GM12892 (cell line): ENCODE results near the gene WDFY4.

Experiments
- POLR2A ChIP-seq: IDR thresholded peaks from 2 replicates; pipeline ENCODE4 v1.6.1; 2011; ENCODE audit warnings: low read depth, low read length, control low read depth
- POLR2AphosphoS5 ChIP-seq: IDR thresholded peaks from 2 replicates; pipeline ENCODE4 v1.6.1; 2011; ENCODE audit warnings: low read depth, low read length, control low read depth
- TAF1 ChIP-seq: IDR thresholded peaks from 2 replicates; pipeline ENCODE4 v1.6.1; 2011; ENCODE audit warnings: low read depth, mild to moderate bottlenecking, control low read depth, low read length, borderline replicate concordance

- TF ChIP-seq POLR2A (no peak), POLR2AphosphoS5 (no peak), TAF1 (no peak)
Measured at GRCh38 chr10:48695636-48696534, 11.2 kb downstream of the WDFY4 start.
